HG03565 (cell line): ENCODE data around the gene GABPB2.

Experiments used
- ATAC-seq: cut with Tn5 transposase; IDR thresholded peaks from one replicate; pipeline ENCODE4 v1.9.1; 2021; ENCODE audit warnings: mild to moderate bottlenecking, moderate library complexity; ENCODE audit not compliant: unreplicated experiment

GABPB2 gene

DNA sequence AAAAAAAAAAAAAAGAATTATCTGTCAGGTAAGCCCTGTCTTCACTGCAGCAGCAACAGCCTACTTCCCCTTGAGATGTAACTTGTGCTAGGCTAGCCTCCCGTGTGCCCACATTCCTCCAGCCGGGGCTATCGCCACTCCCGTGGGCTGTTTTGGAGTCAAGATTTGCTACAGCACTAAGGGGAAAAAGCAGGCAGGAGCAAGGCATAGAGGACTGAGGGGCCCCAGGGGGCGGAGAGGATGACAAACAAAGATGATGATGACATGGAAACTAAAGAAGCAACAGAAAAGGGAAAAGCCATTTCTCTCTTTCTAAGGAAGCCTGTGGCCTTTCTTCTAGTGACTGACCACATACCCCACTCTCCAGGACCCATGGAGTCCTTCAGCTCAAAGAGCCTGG lies 87.8 kb downstream of the GABPB2 start:
- ATAC-seq: no peak

DNA sequence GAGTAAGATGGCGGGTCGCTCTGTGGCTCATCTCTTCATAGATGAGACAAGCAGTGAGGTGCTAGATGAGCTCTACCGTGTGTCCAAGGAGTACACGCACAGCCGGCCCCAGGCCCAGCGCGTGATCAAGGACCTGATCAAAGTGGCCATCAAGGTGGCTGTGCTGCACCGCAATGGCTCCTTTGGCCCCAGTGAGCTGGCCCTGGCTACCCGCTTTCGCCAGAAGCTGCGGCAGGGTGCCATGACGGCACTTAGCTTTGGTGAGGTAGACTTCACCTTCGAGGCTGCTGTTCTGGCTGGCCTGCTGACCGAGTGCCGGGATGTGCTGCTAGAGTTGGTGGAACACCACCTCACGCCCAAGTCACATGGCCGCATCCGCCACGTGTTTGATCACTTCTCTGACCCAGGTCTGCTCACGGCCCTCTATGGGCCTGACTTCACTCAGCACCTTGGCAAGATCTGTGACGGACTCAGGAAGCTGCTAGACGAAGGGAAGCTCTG lies 88.2 kb downstream of the GABPB2 start:
- no peak for ATAC-seq

DNA sequence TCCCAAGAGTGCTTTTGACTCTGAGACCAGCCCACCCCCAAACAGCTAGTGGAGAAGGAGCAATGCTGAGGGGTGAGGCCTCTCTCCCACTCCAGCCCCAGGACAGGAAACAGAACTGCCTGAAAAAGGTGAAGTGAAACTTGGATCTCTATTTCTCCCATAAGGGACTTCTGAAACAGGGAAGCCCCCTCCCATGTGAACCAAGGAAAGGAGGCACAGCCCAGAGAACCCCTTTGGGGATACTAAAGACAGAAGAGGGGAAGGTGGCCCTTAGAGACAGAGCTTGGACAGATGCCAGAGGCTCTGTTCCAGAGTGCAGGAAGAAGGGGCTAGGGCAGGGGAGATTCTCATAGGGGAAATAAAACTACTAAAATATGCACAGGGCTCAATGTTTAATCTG lies 88.8 kb downstream of the GABPB2 start:
- no peak for ATAC-seq

DNA sequence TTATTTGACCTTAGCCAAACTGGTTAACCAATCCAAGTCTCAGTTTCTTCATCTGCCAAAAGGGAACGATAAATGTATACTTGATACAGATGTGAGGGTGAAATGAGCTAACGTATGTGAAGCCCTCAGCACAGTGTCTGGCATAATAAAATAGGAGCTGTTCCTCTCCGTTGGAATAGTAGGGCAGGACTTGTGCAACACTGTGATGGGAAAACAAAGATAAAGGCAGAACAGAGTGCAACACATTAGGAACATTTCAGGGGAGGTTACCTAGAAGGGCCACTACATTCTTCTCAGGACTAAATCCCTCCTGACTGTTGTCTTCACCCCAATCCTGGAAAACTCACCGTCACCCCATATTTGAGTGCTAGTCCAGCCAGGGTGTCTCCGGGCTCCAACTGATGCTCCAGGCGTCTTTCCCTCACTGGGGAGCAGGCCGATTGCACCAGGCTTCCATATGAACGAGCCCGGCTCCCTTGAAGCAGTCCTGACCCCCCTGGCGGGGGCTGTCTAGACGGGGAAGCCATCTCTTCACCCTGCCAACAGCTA lies 94.2 kb downstream of the GABPB2 start:
- ATAC-seq: no peak

DNA sequence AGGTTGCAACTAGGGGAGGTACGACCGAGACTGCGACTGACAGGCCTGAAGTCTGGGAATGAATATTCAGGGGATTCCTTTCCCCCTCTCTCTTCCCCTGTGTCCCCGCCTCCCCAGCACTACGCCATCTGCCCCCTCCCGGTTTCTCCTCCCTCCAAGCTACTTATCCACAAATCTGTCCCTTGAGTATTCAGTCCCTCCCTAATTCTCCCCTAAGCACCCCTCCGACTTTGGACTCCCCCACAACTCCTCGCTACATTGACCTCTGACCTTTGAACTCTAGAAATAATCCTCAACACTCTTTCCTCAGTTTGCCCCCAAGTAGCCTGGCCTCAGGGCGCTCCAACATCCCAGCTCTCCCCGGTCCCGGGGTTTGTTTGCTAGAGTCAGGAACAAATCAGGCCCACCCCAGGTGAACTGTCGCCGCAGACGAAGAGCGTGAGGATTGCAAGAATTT lies 94.7 kb downstream of the GABPB2 start:
- ATAC-seq: no peak

DNA sequence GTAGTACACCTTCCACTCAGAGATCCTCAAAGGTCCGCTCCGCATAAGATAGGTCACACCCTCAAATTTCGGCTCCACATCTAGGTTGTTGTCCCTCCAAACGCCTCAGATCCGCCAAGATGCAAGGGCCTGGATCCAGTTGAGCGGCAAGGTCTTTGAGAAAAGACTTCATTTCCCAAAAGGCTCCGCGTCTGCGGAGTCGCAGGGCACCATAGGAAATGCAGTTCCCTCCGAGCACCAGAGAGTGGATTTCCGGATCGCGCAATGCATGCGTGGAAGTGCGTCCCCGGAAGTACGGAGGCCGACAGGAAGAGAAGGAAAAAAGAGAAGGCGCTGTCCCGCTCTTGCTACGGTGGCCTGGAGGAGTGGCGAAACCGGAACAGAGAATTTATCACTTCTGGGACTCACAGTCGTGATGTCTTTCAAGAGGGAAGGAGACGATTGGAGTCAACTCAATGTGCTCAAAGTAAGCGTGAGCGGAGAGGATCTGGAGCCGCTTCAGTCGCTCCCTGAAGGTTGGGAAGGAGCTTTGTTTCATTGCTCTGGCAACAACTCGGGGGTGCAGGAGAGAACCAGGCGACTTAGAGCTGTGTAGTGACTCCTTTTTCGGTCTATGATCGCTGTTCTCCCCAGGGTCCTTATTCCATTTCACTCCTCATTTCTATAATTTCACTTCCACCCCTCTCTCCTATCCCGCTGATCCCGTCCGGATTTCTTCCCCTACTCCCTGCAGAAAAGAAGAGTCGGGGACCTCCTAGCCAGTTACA lies 95.4 kb downstream of the GABPB2 start, which contains the start of the genes LYSMD1 and SCNM1:
TSS of gene LYSMD1 (minus strand) at position 165 of the 767 bp plus-strand sequence. CDS start 644 bp downstream, outside the sequence.
TSS of gene SCNM1 (plus strand) at position 407 of the 767 bp plus-strand sequence. CDS start at position 416, 9 bp downstream.
- peak; percentile 90 for ATAC-seq

DNA sequence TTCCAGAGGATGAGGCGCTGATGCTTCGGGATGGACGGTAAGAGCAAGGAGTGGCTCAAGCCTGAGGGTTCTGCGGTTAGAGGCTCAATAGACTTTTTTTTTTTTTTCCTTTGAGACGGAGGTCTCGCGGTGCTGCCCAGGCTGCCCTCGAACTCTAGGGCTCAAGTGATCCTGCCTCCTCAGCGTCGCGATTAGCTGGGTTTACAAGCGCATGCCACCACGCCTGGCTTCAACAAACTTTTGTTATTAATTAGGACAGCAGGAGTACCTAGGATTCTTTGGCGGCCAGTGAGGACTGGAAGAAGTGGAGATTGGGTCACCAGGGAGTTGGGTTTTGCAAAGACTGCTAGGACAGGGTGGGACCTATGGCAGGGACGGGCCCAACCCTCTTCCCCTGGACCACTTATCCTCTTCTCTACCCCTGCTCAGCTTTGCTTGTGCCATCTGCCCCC lies 96.0 kb downstream of the GABPB2 start:
- no peak for ATAC-seq

DNA sequence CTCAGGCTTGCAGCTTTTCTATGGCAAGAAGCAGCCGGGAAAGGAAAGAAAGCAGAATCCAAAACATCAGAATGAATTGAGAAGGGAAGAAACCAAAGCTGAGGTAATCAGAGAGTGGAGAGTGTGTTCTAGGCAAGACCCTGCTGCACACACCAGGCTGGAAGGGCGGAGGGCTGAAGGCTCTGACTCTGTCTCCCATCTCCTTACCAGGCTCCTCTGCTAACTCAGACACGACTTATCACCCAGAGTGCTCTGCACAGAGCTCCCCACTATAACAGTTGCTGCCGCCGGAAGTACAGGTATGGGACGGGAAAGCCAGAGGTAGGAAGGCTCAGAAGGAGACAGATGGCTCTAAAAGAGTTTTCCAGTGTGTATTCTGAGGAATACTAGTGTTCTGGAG lies 96.6 kb downstream of the GABPB2 start:
- no peak for ATAC-seq

DNA sequence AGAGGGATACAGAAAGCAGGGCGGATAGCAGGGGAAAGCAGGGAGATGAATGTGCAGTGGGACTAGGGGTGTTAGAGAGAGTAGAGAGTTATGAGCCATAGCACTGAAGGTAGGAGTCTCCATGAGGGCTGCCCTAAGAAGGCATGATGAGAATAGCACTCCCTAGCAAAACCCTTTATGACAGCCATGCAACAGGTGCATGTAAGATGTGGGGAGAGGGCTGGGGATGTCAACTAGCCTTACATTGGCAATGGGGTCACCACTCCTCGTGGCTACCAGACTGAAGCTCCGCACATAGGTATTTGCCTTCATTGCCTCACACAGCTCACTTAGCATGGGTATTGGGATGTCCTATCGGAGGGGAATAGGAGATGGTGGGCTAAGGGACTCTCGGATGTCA lies 100.6 kb downstream of the GABPB2 start:
- no peak for ATAC-seq
